H1 (cell line): Measurements from ENCODE around the gene CYSRT1. TPM values are rescaled to one million over a fixed set of nuclear protein-coding genes. Genes with fewer than 3 reads are reported as not detected.

Experiments
- BCL11A ChIP-seq, 2 experiments: IDR thresholded peaks; one replicate each; pipeline ENCODE4 v1.6.1; 2011; ENCODE audit warnings: low read depth in 2 of 2, low read length in 2 of 2, mild to moderate bottlenecking in 2 of 2
- CBX8 ChIP-seq: fragments of 300-800, 300-1000 bp; sonication (generic); IDR thresholded peaks from 2 replicates; pipeline ENCODE4 v1.7.1; 2016; ENCODE audit warnings: low read depth, low read length, borderline replicate concordance
- EGR1 ChIP-seq: IDR thresholded peaks from 2 replicates; pipeline ENCODE4 v1.6.1; 2011; ENCODE audit warnings: low read depth, low read length, borderline replicate concordance
- GTF2F1 ChIP-seq: IDR thresholded peaks from 2 replicates; pipeline ENCODE4 v1.6.1; 2012; ENCODE audit warnings: low read depth, low read length, improper control_type of control experiment, borderline replicate concordance
- JUND ChIP-seq: IDR thresholded peaks from 2 replicates; pipeline ENCODE4 v1.6.1; 2011; ENCODE audit warnings: mild to moderate bottlenecking, improper control_type of control experiment, low read length
- KDM5A ChIP-seq: fragments of 200-600 bp; IDR thresholded peaks from 2 replicates; pipeline ENCODE4 v1.7.1; 2012; ENCODE audit warnings: mild to moderate bottlenecking, low read length, inconsistent platforms, mixed read lengths
- SRF ChIP-seq: IDR thresholded peaks from 2 replicates; pipeline ENCODE4 v1.6.1; 2011; ENCODE audit warnings: mild to moderate bottlenecking, low read depth, low read length, moderate library complexity
- TCF12 ChIP-seq: IDR thresholded peaks from 2 replicates; pipeline ENCODE4 v1.6.1; 2011; ENCODE audit warnings: low read depth, mild to moderate bottlenecking, low read length
- polyA plus RNA-seq, 7 experiments: library from polyadenylated mRNA; depleted of rRNA in 3 of 7; stranded (reverse) in 5 of 7; unstranded in 2 of 7; fragments of >200 nt in 5 of 7; fragments of 200-250 nt in 2 of 7; gene quantifications; 1 replicate in 5 of 7; 2 replicates in 1 of 7; 4 replicates in 1 of 7; pipeline versions ENCODE4 v1.2.1 to v1.2.3, GENCODE V29; 2011 to 2013; ENCODE audit warnings: missing spikeins in 2 of 7, mixed read lengths in 2 of 7
- total RNA-seq: library from RNA; stranded (reverse); fragmentation: NEBNext Ultra II Directional; extraction: Animal tissue kit (Norgen Biotek cat#: 25700); gene quantifications from 2 replicates; pipeline ENCODE4 v1.2.1, GENCODE V29; 2021
- TF ChIP-seq, protein P1 (sequence below): fragments of 300-600 bp; sonication (generic); IDR thresholded peaks from 2 replicates; pipeline ENCODE4 v1.7.1; 2012; ENCODE audit warnings: low read length, moderate library complexity, mild to moderate bottlenecking, inconsistent platforms; ENCODE audit not compliant: insufficient replicate concordance
- TF ChIP-seq, protein P2 (sequence below): IDR thresholded peaks from 2 replicates; pipeline ENCODE4 v1.6.1; 2012; ENCODE audit warnings: inconsistent platforms

The CYSRT1 gene
- total and polyA plus RNA-seq, 2 of the 8 experiments (the other 6 are each of a cell fraction or from before 2014, with no cell fraction given) = 1.0 to 6.5 TPM

DNA sequence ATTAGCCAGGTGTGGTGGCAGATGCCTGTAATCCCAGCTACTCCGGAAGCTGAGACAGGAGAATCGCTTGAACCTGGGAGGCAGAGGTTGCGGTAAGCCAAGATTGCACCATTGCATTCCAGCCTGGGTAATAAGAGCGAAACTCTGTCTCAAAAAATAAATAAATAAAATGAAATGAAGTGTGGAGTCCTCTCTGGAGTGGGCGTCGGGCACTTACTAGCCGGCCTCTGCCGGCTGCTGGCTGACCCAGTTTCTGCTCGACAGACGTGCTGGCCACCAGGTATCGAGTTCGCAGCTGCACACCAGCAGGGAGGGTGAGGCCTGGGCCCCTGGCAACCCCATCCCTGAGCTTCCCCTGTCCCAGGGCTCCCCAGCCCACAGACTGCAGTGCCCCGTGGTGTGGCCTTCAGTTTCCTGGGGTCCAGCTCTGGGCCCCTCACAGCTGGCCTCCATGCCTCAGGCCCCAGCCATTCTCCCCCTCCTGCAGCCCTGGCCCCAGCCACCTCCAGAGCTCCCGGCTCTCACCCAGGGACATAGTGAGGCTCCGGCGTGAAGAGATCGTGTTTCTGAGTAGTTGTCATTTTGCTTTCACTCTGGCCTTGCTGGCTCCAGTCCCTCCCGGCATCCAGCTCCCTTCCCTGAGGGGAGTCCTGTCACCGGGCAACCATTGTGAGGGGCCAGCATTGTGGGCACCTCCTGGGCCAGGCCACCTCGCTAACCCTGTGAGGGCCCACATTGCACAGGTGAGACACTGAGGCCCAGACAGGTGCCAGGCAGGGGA is 22.4 kb downstream of the CYSRT1 start (continued):
- TF ChIP-seq, protein P1, sequence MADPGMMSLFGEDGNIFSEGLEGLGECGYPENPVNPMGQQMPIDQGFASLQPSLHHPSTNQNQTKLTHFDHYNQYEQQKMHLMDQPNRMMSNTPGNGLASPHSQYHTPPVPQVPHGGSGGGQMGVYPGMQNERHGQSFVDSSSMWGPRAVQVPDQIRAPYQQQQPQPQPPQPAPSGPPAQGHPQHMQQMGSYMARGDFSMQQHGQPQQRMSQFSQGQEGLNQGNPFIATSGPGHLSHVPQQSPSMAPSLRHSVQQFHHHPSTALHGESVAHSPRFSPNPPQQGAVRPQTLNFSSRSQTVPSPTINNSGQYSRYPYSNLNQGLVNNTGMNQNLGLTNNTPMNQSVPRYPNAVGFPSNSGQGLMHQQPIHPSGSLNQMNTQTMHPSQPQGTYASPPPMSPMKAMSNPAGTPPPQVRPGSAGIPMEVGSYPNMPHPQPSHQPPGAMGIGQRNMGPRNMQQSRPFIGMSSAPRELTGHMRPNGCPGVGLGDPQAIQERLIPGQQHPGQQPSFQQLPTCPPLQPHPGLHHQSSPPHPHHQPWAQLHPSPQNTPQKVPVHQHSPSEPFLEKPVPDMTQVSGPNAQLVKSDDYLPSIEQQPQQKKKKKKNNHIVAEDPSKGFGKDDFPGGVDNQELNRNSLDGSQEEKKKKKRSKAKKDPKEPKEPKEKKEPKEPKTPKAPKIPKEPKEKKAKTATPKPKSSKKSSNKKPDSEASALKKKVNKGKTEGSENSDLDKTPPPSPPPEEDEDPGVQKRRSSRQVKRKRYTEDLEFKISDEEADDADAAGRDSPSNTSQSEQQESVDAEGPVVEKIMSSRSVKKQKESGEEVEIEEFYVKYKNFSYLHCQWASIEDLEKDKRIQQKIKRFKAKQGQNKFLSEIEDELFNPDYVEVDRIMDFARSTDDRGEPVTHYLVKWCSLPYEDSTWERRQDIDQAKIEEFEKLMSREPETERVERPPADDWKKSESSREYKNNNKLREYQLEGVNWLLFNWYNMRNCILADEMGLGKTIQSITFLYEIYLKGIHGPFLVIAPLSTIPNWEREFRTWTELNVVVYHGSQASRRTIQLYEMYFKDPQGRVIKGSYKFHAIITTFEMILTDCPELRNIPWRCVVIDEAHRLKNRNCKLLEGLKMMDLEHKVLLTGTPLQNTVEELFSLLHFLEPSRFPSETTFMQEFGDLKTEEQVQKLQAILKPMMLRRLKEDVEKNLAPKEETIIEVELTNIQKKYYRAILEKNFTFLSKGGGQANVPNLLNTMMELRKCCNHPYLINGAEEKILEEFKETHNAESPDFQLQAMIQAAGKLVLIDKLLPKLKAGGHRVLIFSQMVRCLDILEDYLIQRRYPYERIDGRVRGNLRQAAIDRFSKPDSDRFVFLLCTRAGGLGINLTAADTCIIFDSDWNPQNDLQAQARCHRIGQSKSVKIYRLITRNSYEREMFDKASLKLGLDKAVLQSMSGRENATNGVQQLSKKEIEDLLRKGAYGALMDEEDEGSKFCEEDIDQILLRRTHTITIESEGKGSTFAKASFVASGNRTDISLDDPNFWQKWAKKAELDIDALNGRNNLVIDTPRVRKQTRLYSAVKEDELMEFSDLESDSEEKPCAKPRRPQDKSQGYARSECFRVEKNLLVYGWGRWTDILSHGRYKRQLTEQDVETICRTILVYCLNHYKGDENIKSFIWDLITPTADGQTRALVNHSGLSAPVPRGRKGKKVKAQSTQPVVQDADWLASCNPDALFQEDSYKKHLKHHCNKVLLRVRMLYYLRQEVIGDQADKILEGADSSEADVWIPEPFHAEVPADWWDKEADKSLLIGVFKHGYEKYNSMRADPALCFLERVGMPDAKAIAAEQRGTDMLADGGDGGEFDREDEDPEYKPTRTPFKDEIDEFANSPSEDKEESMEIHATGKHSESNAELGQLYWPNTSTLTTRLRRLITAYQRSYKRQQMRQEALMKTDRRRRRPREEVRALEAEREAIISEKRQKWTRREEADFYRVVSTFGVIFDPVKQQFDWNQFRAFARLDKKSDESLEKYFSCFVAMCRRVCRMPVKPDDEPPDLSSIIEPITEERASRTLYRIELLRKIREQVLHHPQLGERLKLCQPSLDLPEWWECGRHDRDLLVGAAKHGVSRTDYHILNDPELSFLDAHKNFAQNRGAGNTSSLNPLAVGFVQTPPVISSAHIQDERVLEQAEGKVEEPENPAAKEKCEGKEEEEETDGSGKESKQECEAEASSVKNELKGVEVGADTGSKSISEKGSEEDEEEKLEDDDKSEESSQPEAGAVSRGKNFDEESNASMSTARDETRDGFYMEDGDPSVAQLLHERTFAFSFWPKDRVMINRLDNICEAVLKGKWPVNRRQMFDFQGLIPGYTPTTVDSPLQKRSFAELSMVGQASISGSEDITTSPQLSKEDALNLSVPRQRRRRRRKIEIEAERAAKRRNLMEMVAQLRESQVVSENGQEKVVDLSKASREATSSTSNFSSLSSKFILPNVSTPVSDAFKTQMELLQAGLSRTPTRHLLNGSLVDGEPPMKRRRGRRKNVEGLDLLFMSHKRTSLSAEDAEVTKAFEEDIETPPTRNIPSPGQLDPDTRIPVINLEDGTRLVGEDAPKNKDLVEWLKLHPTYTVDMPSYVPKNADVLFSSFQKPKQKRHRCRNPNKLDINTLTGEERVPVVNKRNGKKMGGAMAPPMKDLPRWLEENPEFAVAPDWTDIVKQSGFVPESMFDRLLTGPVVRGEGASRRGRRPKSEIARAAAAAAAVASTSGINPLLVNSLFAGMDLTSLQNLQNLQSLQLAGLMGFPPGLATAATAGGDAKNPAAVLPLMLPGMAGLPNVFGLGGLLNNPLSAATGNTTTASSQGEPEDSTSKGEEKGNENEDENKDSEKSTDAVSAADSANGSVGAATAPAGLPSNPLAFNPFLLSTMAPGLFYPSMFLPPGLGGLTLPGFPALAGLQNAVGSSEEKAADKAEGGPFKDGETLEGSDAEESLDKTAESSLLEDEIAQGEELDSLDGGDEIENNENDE = no peak
- TF ChIP-seq SRF (no peak), EGR1 (no peak), TCF12 (no peak), JUND (no peak), KDM5A (no peak), CBX8 (no peak), BCL11A (IDR thresholded peaks at IDR 0.05; ENCODE audit: low read depth in 2 of 2, low read length in 2 of 2) (no peak), GTF2F1 (no peak)
- TF ChIP-seq, protein P2, sequence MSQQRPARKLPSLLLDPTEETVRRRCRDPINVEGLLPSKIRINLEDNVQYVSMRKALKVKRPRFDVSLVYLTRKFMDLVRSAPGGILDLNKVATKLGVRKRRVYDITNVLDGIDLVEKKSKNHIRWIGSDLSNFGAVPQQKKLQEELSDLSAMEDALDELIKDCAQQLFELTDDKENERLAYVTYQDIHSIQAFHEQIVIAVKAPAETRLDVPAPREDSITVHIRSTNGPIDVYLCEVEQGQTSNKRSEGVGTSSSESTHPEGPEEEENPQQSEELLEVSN = no peak
